Measurements from ENCODE around the gene MINAR1.

Gene MINAR1

GRCh38 chr15:79440355-79440908, 8.3 kb downstream of the MINAR1 start:
- H3K4me3 ChIP-seq (ENCODE audit: low read length) = no peak overlapping the region
- TF ChIP-seq CTCF (conservative IDR thresholded peaks at IDR 0.05; ENCODE audit: low read depth, low read length) = no peak
- DNase-seq (ENCODE audit: low read depth) = no peak

DNA sequence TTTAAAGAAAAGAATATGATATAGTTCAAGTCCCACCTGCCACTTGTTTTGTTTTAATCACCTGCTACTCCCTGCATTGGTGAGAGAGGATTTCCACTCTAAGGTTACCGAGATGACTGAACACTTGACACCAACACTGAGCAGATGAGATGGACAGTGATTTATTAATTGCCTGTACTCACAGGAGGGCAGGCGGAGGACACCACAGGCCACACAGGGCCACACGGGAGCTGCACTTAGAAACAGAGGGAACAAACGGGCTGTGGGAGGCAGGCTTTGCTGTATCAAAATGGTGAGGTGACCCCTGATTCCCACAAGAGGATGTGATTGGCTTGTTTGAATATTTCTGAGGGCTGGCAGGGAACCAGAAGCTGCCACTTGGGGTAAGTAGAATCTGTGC, 10.8 kb downstream of the MINAR1 start:
- no peak for TF ChIP-seq CTCF (conservative IDR thresholded peaks at IDR 0.05; ENCODE audit: low read depth, low read length)
- DNase-seq (ENCODE audit: low read depth) = no peak
- H3K4me3 ChIP-seq (ENCODE audit: low read length) = no peak overlapping the region

DNA sequence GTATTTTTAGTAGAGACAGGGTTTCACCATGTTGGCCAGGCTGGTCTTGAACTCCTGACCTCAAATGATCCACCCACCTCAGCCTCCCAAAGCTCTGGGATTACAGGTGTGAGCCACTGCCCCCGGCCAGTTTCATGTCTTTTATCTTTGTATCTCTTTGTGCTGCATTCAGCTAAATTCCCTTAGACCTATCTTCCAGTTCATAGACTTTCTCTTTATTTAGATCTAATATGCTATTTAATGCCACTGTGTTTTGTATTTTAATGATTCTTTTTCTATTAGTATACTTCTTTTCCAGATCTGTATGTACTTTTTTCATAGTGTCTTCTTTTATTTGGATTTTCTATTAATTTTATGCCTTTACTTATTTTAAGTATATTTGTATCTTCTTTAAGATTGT, 14.9 kb downstream of the MINAR1 start:
- no peak for TF ChIP-seq CTCF (conservative IDR thresholded peaks at IDR 0.05; ENCODE audit: low read depth, low read length)
- DNase-seq (ENCODE audit: low read depth) = no peak
- H3K4me3 ChIP-seq (ENCODE audit: low read length) = no peak overlapping the region

- no peak for DNase-seq (ENCODE audit: low read depth)
- no peak overlapping the region for H3K4me3 ChIP-seq (ENCODE audit: low read length)
- TF ChIP-seq CTCF (conservative IDR thresholded peaks at IDR 0.05; ENCODE audit: low read depth, low read length) = peak; percentile 39
These were observed 18.5 kb downstream of the MINAR1 start for GRCh38 chr15:79450648-79451047.

- DNase-seq (ENCODE audit: low read depth) = no peak
- H3K4me3 ChIP-seq (ENCODE audit: low read length) = no peak overlapping the region
- TF ChIP-seq CTCF (conservative IDR thresholded peaks at IDR 0.05; ENCODE audit: low read depth, low read length) = no peak
These were observed 19.3 kb downstream of the MINAR1 start for GRCh38 chr15:79451361-79451999.

- H3K4me3 ChIP-seq (ENCODE audit: low read length) = no peak overlapping the region
- TF ChIP-seq CTCF (conservative IDR thresholded peaks at IDR 0.05; ENCODE audit: low read depth, low read length) = no peak
- DNase-seq (ENCODE audit: low read depth) = no peak
These were observed 20.3 kb downstream of the MINAR1 start for GRCh38 chr15:79452244-79453051.

All from retinal pigment epithelial cell (primary cell).